Kidney glomerular epithelial cell (primary cell): ENCODE data around the gene AGBL1.
A peak's percentile ranks its signal among the peaks of the same experiment; 100 is the strongest.

Source experiments
- DNase-seq: peaks from one replicate; lab custom pipeline; 2025; lab: John Stamatoyannopoulos, UW

AGBL1 gene

DNA sequence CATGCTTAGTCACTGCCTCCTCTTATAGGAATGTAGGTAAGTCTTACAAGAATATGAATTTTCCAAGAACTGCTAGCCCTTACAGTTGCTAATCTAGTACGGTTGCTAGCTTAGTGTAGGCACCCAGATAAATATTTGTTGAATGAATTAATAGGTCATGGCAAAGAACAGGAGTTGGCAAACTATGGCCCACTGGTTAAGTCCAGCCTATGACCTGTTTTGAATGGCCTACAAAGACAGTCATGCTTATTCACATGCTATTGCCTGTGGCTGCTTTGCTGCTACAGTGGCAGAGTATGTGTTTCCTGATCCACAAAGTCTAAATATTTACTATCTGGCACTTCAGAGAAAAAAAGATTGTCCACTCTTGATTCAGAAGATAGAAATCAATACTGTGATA is 631.8 kb downstream of the AGBL1 start:
- DNase-seq, result no peak

DNA sequence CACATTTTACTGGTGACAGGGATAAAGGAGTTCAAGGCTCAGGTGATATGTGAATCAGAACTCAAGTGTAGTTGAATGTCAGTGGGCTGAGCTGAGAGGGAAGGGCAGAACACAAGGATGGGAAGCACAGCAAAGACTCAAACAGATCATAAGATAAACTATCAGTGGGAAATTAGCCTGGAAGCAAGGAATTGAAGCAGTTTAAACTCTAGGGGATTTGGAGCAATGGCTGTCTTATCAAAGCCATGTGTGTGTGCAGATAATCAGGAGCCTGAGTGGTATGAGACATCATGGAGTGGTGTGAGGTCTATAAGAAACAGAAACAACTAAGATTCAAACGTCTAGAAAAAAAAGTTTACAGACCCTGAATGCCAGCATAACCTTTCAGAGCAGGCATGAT is 634.6 kb downstream of the AGBL1 start:
- DNase-seq, result no peak

DNA sequence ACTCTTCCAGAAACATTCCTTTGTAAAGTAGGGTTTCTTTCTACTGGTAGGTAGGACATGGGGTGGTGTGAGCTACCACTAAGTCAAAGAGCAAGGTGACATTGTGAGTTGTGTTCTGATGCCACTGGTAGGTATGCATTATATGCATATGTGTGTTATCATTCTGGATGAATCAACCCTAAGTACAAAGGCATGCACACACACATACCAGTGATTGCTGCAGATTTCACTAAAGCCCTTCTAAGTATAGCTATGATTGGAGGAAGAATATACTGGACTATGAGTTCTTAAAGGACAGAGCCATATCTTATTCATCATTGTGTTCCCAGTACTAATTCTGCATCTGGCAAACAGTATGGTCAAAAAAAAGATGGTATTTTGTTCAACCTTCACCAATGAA is 646.0 kb downstream of the AGBL1 start:
- no peak for DNase-seq

DNA sequence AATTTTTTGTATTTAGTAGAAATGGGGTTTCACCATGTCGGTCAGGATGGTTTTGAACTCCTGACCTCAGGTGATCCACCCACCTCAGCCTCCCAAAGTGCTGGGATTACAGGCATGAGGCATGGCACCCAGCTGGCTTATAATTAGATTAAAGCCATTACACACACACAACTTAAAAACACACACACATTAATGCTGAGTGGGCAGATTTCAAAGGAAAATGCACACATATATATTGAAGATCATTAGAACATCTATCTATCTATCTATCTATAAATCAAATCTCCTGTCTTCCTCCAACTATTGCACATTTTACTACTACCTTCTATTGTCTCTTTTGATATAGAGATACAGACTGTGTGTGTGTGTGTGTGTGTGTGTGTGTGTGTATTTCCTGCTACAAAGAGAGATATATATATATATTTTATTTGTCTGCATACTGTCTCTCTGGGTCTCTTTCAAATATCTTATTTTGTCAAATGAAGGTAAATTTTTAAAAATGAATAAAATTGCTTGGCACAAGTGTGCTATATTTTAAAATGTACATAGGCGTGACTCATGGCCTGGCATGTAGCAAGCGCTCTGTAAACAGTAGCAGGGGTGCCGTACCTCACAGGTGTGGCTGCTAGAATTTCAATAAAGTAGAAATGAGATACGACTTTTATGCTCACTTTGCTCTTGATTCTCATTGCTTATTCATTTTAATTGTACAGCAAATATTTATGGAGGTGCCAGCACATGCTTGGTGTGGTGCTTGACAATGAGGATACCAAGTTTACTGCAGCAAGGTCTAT is 655.8 kb downstream of the AGBL1 start:
- no peak for DNase-seq

DNA sequence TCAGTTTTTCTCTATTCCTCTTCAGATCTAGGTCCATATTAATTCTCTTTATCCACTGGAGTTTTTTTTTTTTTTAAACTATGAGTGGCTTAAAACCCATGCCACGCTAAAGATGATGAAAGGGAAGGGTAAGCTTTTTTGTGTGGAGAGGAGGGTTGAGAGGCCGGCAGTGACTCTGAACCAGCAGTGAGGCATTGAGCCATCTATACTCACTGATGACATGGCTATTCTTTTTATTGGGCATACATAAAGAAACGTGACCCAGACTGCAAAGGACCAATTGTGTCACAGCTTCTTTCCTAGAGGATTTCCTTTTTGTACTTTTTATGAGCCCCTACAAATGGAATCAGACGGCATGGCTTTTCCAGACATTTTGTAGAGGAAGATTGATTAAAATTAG is 662.2 kb downstream of the AGBL1 start:
- no peak for DNase-seq

DNA sequence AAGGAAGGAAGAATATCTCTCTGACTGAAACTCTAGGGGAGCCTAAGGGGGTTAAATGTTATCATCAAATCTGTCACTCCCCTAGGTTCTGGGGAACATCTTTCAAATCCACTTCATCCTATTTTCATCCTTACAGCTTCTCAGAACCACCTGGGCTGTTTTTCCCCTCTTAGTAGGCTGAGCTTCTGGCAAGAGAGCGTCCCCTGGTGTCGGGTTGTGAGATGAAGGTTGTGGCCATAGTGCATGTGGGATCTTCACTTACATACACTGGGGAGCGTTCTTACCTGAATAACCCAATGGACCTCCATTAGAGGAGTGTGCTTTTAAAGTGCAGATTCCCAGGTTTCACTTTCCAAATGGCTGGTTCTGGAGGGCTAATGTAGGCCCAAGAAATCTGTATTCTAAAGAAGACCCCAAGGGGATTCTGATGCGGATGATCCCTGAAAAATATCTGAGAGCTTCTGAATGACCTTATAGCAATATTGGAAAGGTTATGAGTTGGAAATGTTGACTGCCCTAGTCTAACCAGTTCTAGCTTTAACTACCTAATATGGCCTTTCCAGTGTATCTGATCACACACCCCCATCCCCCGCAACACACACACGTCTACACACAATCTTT is 663.7 kb downstream of the AGBL1 start:
- peak; percentile 7 for DNase-seq

DNA sequence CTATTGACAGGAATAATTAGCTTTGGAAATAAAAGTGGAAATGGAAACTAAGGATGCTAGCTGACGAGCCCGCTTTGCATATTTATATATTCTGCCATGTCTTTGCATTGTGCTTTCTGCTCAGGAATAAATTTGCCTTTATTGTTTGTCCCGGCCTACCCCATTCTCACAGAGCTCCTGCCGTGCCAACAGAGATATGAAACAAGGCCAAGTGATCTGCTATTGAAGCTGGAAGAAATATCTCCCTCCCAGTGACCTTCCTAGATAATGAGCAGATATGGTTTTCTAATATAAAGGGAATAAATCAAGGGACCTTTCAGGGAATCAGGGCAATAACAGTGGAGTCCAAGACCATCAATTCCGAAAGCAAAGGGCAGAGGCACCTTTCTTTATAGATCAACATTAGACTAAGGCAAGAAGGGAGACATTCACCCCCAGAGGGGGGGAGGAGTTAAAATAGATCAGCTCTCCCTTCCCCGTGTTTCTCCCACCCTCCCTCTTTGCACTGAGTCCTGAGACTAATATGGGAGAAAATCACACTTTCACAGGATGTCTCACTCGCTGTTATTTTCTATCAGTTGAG is 664.6 kb downstream of the AGBL1 start:
- DNase-seq, result no peak

- no peak for DNase-seq
These were observed 671.4 kb downstream of the AGBL1 start for GRCh38 chr15:86751116-86751515.

DNA sequence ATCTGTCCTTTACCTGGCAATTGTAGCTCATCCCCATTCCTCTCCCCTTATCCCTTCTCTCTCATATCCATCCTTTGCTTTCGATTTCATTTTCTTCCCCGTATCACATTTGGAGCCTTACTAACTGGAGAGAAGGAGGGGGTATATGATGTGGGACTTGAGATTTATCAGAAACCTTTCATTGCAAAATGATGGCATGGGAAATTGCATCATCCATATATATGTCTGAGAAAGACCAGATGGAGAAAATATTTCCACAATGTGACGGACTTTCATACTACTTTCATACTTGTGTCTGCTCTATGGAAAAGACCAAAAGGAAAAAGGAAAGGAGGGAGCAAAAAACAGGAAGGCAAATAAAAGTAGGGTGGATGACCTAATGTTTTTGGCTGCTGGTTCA is 675.2 kb downstream of the AGBL1 start:
- DNase-seq, result no peak

- no peak for DNase-seq
These were observed 677.0 kb downstream of the AGBL1 start for GRCh38 chr15:86756688-86757087.

DNA sequence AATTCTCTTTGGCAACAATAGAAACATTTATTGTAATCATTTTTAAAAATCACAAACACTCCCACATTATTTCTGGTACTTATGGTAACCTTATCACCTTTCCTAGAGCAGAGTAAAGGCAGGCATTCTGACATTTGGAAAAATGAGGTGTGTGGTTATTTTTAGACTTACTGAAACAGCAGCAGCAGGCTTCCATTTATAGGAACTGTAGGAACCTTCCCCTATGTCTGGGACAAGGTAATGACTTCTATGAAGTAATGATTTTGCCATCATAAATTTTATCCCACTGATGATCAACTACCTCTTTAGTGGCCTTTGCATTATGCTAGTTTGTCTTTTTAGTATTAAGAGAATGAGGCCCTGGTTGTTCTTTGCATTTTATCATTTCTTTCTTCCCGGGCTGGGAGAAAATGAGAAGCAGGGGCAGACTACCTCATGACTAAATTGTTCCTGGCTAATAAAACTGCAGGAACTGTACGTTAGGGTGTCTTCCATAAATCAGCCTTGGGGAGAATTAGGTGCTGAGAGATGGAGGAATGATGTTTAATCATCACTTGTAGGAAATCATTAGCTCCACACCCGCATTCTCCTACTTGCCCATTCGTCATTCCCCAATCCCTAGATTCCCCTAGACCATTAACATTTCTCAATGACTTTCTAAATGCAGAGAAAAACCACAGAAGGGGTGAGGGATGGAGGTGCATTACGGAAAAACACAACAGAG is 680.3 kb downstream of the AGBL1 start:
- DNase-seq, result no peak

- no peak for DNase-seq
These were observed 683.2 kb downstream of the AGBL1 start for GRCh38 chr15:86762874-86763273.

GRCh38 chr15:86764021-86764420 is 684.4 kb downstream of the AGBL1 start:
- DNase-seq, result no peak

GRCh38 chr15:86765281-86765680 is 685.6 kb downstream of the AGBL1 start:
- DNase-seq, result no peak

- DNase-seq, result no peak
These were observed 692.8 kb downstream of the AGBL1 start for GRCh38 chr15:86772369-86773059.

DNA sequence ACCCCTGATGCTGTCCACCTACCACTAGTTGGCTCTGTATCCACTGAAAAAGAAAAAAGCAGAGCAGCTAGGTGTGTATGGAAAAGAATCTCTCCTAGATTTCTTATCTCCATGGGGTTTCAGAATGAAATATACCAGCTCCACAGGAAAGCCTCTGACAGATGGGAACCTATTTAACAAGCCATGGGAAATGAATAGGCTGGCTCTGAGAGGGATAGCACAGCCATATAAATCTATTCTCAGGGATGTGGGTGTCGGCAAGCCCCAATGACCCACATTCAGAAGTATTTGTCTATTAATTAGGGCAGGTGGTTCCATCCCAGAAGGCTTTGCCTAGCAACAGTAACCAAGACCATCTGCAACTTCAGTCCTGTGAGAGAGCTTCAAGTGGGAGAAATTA is 694.1 kb downstream of the AGBL1 start:
- no peak for DNase-seq

DNA sequence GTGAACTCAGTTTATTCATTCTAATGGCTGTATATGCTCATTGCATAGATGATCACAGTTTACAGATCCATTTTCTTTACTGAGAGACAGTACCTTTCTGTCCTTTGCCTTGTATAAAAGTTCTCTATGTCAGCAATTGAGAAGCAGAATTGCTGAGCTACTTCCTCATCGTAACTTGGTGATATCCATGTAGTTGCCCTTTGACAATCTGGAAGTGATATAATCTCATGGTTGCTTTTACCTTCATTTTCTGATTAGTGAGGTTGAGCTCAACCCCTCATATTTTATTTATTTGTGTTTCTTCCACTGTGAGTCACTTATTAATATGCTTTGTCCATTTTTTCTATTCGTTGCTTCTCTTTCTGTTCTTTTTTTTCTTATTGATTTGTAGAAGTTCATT is 696.5 kb downstream of the AGBL1 start:
- DNase-seq, result no peak

DNA sequence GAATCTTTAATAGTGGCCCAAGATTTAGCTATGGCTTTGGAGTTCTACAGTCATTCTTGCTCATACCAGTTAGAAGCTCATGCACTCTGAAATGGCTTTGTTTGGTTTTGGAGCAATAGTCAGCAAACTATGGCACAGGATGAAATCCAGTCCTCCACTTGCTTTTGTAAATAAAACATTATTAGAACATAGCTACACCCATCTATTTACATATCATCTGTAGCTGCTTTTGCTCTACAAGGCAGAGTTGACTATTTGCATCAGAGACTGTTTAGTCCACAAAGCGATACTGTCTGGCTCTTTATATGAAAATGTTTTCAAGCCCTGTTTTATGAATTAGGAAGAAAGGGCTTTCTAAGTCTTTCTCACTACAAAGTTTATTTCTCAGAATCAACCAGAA is 716.9 kb downstream of the AGBL1 start:
- DNase-seq, result no peak

DNA sequence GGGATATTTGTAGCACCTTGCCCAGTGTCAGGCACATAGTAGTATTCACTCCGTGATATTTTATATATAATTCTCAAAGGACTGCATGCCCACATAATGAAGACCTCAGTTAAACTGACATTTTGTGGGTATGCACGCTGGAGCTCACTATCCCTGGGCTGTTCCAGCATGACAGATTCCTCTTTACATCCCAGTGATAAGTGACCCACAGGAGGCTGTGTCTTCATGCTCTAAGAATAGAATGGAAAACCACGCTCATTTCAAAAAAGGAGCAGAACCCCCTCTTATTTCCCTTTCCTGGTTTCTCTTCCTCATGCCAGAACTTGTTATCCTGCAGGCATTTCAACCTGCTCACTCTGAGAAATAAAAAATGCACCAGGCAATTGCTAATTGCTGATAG is 717.5 kb downstream of the AGBL1 start:
- DNase-seq, result no peak

- DNase-seq, result no peak
These were observed 719.6 kb downstream of the AGBL1 start for GRCh38 chr15:86799226-86799625.

- DNase-seq, result no peak
These were observed 722.6 kb downstream of the AGBL1 start for GRCh38 chr15:86802244-86802643.

- DNase-seq, result no peak
These were observed 724.7 kb downstream of the AGBL1 start for GRCh38 chr15:86804406-86804805.
